IPS DF 6.9 (cell line): ENCODE data around the gene PUM1.
A peak's percentile ranks its signal among the peaks of the same experiment; 100 is the strongest.

Source experiments
- DNase-seq: peaks from one replicate; pipeline ENCODE4 v3.0.0-alpha.2; 2013; ENCODE audit warnings: low read depth, low spot score
- H3K27ac ChIP-seq: one replicate; pipeline ENCODE4 v1.5.1; 2013; ENCODE audit warnings: low read length, control low read depth
- H3K27me3 ChIP-seq: 2 replicates; pipeline ENCODE4 v1.6.1; 2013; ENCODE audit warnings: mild to moderate bottlenecking, low read length; ENCODE audit not compliant: control insufficient read depth, insufficient read depth
- H3K36me3 ChIP-seq: 2 replicates; pipeline ENCODE4 v1.6.1; 2013; ENCODE audit warnings: low read length; ENCODE audit not compliant: control insufficient read depth, insufficient read depth
- H3K4me1 ChIP-seq: 2 replicates; pipeline ENCODE4 v1.6.1; 2013; ENCODE audit warnings: low read length; ENCODE audit not compliant: control insufficient read depth, insufficient read depth
- H3K4me3 ChIP-seq: 2 replicates; pipeline ENCODE4 v1.5.1; 2013; ENCODE audit warnings: mild to moderate bottlenecking, low read length
- H3K9me3 ChIP-seq: 2 replicates; pipeline ENCODE4 v1.6.1; 2013; ENCODE audit warnings: low read length, inconsistent platforms; ENCODE audit not compliant: control insufficient read depth, insufficient read depth
- WGBS: extraction: QIAGEN DNeasy Blood & Tissue Kit; methylation state at CpG from one replicate; pipeline ENCODE4 v1.1.7; 2013; ENCODE audit warnings: mixed read lengths, missing lambda C conversion rate; ENCODE audit not compliant: insufficient read length, insufficient coverage; 5-methylcytosine and 5-hydroxymethylcytosine counted together

Gene PUM1

GRCh38 chr1:30930631-30931173 is 134.8 kb downstream of the PUM1 start:
- WGBS: no CpG with 5 or more reads among the region's 6 CpGs
- no peak overlapping the region for H3K27ac ChIP-seq
- H3K27me3 ChIP-seq: no peaks in the 10 kb centered on the region
- H3K4me1 ChIP-seq: no peaks in the 10 kb centered on the region
- DNase-seq: no peak
- no peaks in the 10 kb centered on the region for H3K9me3 ChIP-seq
- H3K4me3 ChIP-seq: no peak overlapping the region
- H3K36me3 ChIP-seq: peaks cover 13% of the 10 kb centered on the region; the same call in 1 of the 2 replicates

- H3K4me1 ChIP-seq: no peaks in the 10 kb centered on the region
- H3K4me3 ChIP-seq: no peak overlapping the region
- H3K36me3 ChIP-seq: peaks cover 9% of the 10 kb centered on the region; the same call in 1 of the 2 replicates
- WGBS: no CpG with 5 or more reads among the region's 8 CpGs
- DNase-seq: no peak
- H3K9me3 ChIP-seq: no peaks in the 10 kb centered on the region
- no peaks in the 10 kb centered on the region for H3K27me3 ChIP-seq
- no peak overlapping the region for H3K27ac ChIP-seq
These were observed 135.5 kb downstream of the PUM1 start for GRCh38 chr1:30929944-30930525.

GRCh38 chr1:30929135-30929889 is 136.2 kb downstream of the PUM1 start:
- WGBS: no CpG with 5 or more reads among the region's 6 CpGs
- H3K27me3 ChIP-seq: no peaks in the 10 kb centered on the region
- no peak overlapping the region for H3K27ac ChIP-seq
- no peaks in the 10 kb centered on the region for H3K4me1 ChIP-seq
- H3K9me3 ChIP-seq: no peaks in the 10 kb centered on the region
- H3K36me3 ChIP-seq: peaks cover 7% of the 10 kb centered on the region; the same call in 1 of the 2 replicates
- peak; percentile 39 for DNase-seq
- no peak overlapping the region for H3K4me3 ChIP-seq

- no peak for DNase-seq
- Histone ChIP-seq H3K4me1 (no peaks in the 10 kb centered on the region), H3K27ac (no peak overlapping the region), H3K9me3 (no peaks in the 10 kb centered on the region), H3K4me3 (no peak overlapping the region), H3K36me3 (peaks cover 7% of the 10 kb centered on the region; the same call in 1 of the 2 replicates), H3K27me3 (no peaks in the 10 kb centered on the region)
- WGBS: no CpG with 5 or more reads among the region's 2 CpGs
These were observed 136.8 kb downstream of the PUM1 start for GRCh38 chr1:30928789-30929134.

- Histone ChIP-seq H3K9me3 (no peaks in the 10 kb centered on the region), H3K4me3 (no peak overlapping the region), H3K4me1 (no peaks in the 10 kb centered on the region), H3K27me3 (no peaks in the 10 kb centered on the region), H3K27ac (no peak overlapping the region), H3K36me3 (peaks cover 3% of the 10 kb centered on the region; the same call in 1 of the 2 replicates)
- no CpG with 5 or more reads among the region's 7 CpGs for WGBS
- DNase-seq: no peak
These were observed 137.3 kb downstream of the PUM1 start for GRCh38 chr1:30928171-30928570.

- DNase-seq: no peak
- Histone ChIP-seq H3K9me3 (no peaks in the 10 kb centered on the region), H3K36me3 (no peaks in the 10 kb centered on the region), H3K27ac (no peak overlapping the region), H3K4me3 (no peak overlapping the region), H3K27me3 (no peaks in the 10 kb centered on the region), H3K4me1 (no peaks in the 10 kb centered on the region)
- WGBS: no CpG with 5 or more reads among the region's 3 CpGs
These were observed 138.1 kb downstream of the PUM1 start for GRCh38 chr1:30927448-30927847.

- no peak overlapping the region for H3K4me3 ChIP-seq
These were observed 141.9 kb downstream of the PUM1 start for GRCh38 chr1:30923597-30923996.

GRCh38 chr1:30920827-30921226 is 144.7 kb downstream of the PUM1 start:
- no peak overlapping the region for H3K27ac ChIP-seq
- no CpG with 5 or more reads among the region's 7 CpGs for WGBS
- DNase-seq: no peak
- no peaks in the 10 kb centered on the region for H3K9me3 ChIP-seq
- no peak overlapping the region for H3K4me3 ChIP-seq
- no peaks in the 10 kb centered on the region for H3K27me3 ChIP-seq
- H3K4me1 ChIP-seq: no peaks in the 10 kb centered on the region
- no peaks in the 10 kb centered on the region for H3K36me3 ChIP-seq

More at GRCh38 chr1:30923597-30923996, 141.9 kb downstream of the PUM1 start:
- Histone ChIP-seq H3K27me3 (no peaks in the 10 kb centered on the region), H3K27ac (no peak overlapping the region), H3K4me1 (no peaks in the 10 kb centered on the region), H3K9me3 (no peaks in the 10 kb centered on the region), H3K36me3 (no peaks in the 10 kb centered on the region)
- WGBS: no CpG with 5 or more reads among the region's 1 CpG
- no peak for DNase-seq

GRCh38 chr1:30919025-30919881 is 146.3 kb downstream of the PUM1 start:
- Histone ChIP-seq H3K36me3 (no peaks in the 10 kb centered on the region), H3K9me3 (no peaks in the 10 kb centered on the region), H3K27ac (no peak overlapping the region), H3K4me1 (no peaks in the 10 kb centered on the region), H3K27me3 (no peaks in the 10 kb centered on the region), H3K4me3 (no peak overlapping the region)
- no peak for DNase-seq
- WGBS: no CpG with 5 or more reads among the region's 10 CpGs

- no peak overlapping the region for H3K27ac ChIP-seq
- WGBS: no CpG with 5 or more reads among the region's 12 CpGs
- H3K27me3 ChIP-seq: no peaks in the 10 kb centered on the region
- DNase-seq: no peak
- no peak overlapping the region for H3K4me3 ChIP-seq
- H3K9me3 ChIP-seq: no peaks in the 10 kb centered on the region
- no peaks in the 10 kb centered on the region for H3K4me1 ChIP-seq
- H3K36me3 ChIP-seq: no peaks in the 10 kb centered on the region
These were observed 149.2 kb downstream of the PUM1 start for GRCh38 chr1:30916296-30916695.
